ENCODE data around the gene ZCWPW2. TPM values are rescaled to one million over a fixed set of nuclear protein-coding genes. Genes with fewer than 3 reads are reported as not detected.
A peak's percentile ranks its signal among the peaks of the same experiment; 100 is the strongest.

The ZCWPW2 gene
- total and polyA plus RNA-seq, 4 experiments from 2014 or later, result 0.59 to 1.5 (median 0.76) TPM

DNA sequence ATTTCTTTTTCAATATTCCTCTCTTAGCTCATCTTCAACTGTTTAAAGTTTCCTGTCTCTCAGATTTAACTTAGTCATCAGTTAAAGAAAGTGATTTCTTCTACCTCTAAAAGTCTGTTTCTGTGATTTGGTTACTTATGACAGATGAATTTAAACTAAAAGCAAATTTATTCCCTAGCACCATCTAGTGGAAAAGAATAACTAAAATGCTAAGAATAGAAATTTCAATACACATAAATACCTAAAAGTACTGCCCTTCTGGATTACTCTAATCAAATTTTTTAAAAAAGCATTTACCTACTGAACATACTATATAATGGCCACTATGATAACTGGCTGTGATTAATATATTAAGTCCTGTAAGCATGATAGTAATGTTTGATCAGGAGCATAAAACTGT lies 14.0 kb upstream of the ZCWPW2 start:
- Histone ChIP-seq H3K27me3 (ENCODE audit: insufficient read depth, low read length) (no peaks in the 10 kb centered on the region), H3K4me1 (ENCODE audit: insufficient read depth, low read length) (no peaks in the 10 kb centered on the region), H3K36me3 (ENCODE audit: insufficient read depth, low read length) (no peaks in the 10 kb centered on the region), H3K4me3 (ENCODE audit: low read length in 2 of 2) (no peak overlapping the region), H3K27ac (ENCODE audit: low read depth, low read length) (no peak overlapping the region), H3K9me3 (ENCODE audit: control insufficient read depth in 1 of 2, low read length in 2 of 2) (no peaks in the 10 kb centered on the region)
- peaks cover 5 to 14% (median 5%) of the 10 kb centered on the region in 4 donors for H3K4me1 Mint-ChIP-seq
- POLR2A ChIA-PET (ENCODE audit: partially characterized antibody), result interaction anchor here (2.2 kb wide), 1 partner anchor 14 kb away, joined by 12 read pairs; the partner anchor contains the start of genes AZI2 and ZCWPW2
- no peak overlapping the region for H3K4me3 Mint-ChIP-seq
- peak overlapping the region in 2 of 7 donors; percentile 29 to 40 for H3K27ac Mint-ChIP-seq
- H3K27me3 Mint-ChIP-seq, result no peaks in the 10 kb centered on the region
- CTCF ChIA-PET (ENCODE audit: partially characterized antibody), result interaction anchor here (0.8 to 20.1 kb wide), 5 partner anchors 10 to 623 kb away, joined by 3 to 328 read pairs (median 5); partner anchors contain the start of genes AZI2, EOMES and ZCWPW2
- DNase-seq, result no peak
- intact Hi-C loops (cut with micrococcal nuclease), result no loop called here
- H3K36me3 Mint-ChIP-seq, result peaks cover 4 to 28% of the 10 kb centered on the region in 2 donors
- no peaks in the 10 kb centered on the region for H3K9me3 Mint-ChIP-seq

DNA sequence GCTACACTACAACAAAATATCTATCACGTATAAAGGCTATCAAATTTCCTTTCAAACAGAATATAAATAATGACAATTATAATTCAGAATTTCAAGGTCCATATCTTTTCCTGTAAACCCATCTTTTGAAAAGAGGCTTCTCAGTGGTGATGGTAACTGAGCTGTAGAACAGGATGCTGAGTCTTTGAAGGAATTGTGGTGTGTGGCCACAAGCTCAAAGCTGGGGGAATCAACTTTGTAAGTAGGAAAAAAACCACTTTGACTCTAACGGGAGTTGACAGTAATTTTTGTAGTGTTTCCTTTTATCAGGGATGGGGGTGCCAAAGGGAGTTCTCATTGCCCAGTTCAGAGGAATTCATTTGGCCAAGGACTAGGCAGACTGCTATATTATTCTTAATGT lies 13.3 kb upstream of the ZCWPW2 start:
- ChIA-PET CTCF (ENCODE audit: partially characterized antibody) (interaction anchor here (0.8 to 20.1 kb wide), 6 partner anchors 9 to 654 kb away, joined by 3 to 328 read pairs (median 6); partner anchors contain the start of gene EOMES), POLR2A (ENCODE audit: partially characterized antibody) (interaction anchor here (1.4 to 2.2 kb wide), 2 partner anchors 14 to 623 kb away, joined by 3 to 12 read pairs; partner anchors contain the start of genes AZI2 and ZCWPW2)
- peaks cover 4 to 35% of the 10 kb centered on the region in 2 donors for H3K36me3 Mint-ChIP-seq
- intact Hi-C loops (cut with micrococcal nuclease), result no loop called here
- H3K4me3 Mint-ChIP-seq, result no peak overlapping the region
- H3K9me3 Mint-ChIP-seq, result no peaks in the 10 kb centered on the region
- Histone ChIP-seq H3K4me3 (ENCODE audit: low read length in 2 of 2) (no peak overlapping the region), H3K27ac (ENCODE audit: low read depth, low read length) (no peak overlapping the region), H3K9me3 (ENCODE audit: control insufficient read depth in 1 of 2, low read length in 2 of 2) (no peaks in the 10 kb centered on the region), H3K4me1 (ENCODE audit: insufficient read depth, low read length) (no peaks in the 10 kb centered on the region), H3K27me3 (ENCODE audit: insufficient read depth, low read length) (no peaks in the 10 kb centered on the region), H3K36me3 (ENCODE audit: insufficient read depth, low read length) (no peaks in the 10 kb centered on the region)
- H3K4me1 Mint-ChIP-seq, result peaks cover 5 to 14% (median 5%) of the 10 kb centered on the region in 4 donors
- DNase-seq, result no peak
- peak overlapping the region in 3 of 7 donors; percentile 4 to 71 (median 57) for H3K27ac Mint-ChIP-seq
- H3K27me3 Mint-ChIP-seq, result no peaks in the 10 kb centered on the region

DNA sequence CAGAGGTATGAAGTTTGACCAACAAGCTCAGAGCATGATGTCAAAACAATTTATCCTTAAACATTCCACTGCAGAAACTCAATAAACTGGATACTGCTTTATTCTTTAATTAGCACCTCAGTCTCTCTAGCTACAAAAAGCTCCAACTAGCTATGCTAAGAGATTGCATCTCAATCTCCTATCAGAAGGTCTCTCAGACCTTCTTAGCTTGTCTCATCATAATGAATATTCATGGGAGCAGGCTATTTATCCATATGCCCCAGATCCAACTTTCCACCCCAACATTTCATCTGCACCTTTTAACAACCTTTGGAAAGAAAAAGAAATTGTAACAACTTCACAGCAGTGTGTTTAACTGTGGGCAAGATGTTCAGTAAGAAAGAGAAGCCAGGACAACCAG lies 11.3 kb upstream of the ZCWPW2 start:
- Mint-ChIP-seq H3K4me1 (peaks cover 7 to 21% (median 12%) of the 10 kb centered on the region in 4 donors), H3K4me3 (no peak overlapping the region), H3K36me3 (peaks cover 4 to 24% of the 10 kb centered on the region in 2 donors), H3K27ac (peak overlapping the region in 1 of 7 donors; percentile 36), H3K27me3 (no peaks in the 10 kb centered on the region), H3K9me3 (no peaks in the 10 kb centered on the region)
- DNase-seq, result no peak
- Histone ChIP-seq H3K4me1 (ENCODE audit: insufficient read depth, low read length) (peaks cover 3% of the 10 kb centered on the region), H3K27me3 (ENCODE audit: insufficient read depth, low read length) (no peaks in the 10 kb centered on the region), H3K4me3 (ENCODE audit: low read length in 2 of 2) (no peak overlapping the region), H3K27ac (ENCODE audit: low read depth, low read length) (no peak overlapping the region), H3K36me3 (ENCODE audit: insufficient read depth, low read length) (no peaks in the 10 kb centered on the region), H3K9me3 (ENCODE audit: control insufficient read depth in 1 of 2, low read length in 2 of 2) (no peaks in the 10 kb centered on the region)
- intact Hi-C loops (cut with micrococcal nuclease), result no loop called here
- POLR2A ChIA-PET (ENCODE audit: partially characterized antibody), result interaction anchor here (1.3 kb wide), 1 partner anchor 13 kb away, joined by 4 read pairs; no protein-coding TSS in a partner anchor
- CTCF ChIA-PET (ENCODE audit: partially characterized antibody), result interaction anchor here (1.4 to 20.1 kb wide), 5 partner anchors 11 to 656 kb away, joined by 4 to 328 read pairs (median 9); partner anchors contain the start of genes AZI2 and ZCWPW2

DNA sequence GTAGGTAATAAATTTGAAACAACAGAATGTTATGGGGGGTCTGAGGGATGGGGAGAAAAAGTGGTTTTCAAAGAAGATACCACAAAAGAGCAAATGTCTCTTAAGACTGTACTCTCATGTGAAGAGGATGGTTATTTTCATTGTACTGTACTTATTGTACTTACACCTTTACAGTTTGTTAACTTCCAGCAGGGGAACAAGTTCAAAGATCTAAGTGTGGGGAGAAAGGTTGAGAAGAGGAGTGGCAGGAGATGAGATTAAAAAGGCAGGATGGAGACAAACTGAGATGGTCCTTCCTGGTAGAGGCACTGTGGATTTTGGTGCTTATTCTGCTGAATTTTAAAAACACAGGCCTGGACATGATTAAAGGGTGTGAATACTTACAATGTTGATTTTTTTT lies 5.4 kb upstream of the ZCWPW2 start:
- Mint-ChIP-seq H3K36me3 (peaks cover 0 to 22% of the 10 kb centered on the region in 2 donors), H3K9me3 (no peaks in the 10 kb centered on the region), H3K4me1 (peaks cover 40 to 64% (median 50%) of the 10 kb centered on the region in 4 donors), H3K27me3 (no peaks in the 10 kb centered on the region), H3K27ac (peak overlapping the region in 5 of 7 donors; percentile 4 to 74 (median 31)), H3K4me3 (peak overlapping the region in 3 of 8 donors; percentile 2 to 36 (median 18))
- Histone ChIP-seq H3K36me3 (ENCODE audit: insufficient read depth, low read length) (no peaks in the 10 kb centered on the region), H3K4me1 (ENCODE audit: insufficient read depth, low read length) (peaks cover 46% of the 10 kb centered on the region), H3K27ac (ENCODE audit: low read depth, low read length) (no peak overlapping the region), H3K4me3 (ENCODE audit: low read length in 2 of 2) (no peak overlapping the region), H3K9me3 (ENCODE audit: control insufficient read depth in 1 of 2, low read length in 2 of 2) (no peaks in the 10 kb centered on the region), H3K27me3 (ENCODE audit: insufficient read depth, low read length) (no peaks in the 10 kb centered on the region)
- ChIA-PET POLR2A (ENCODE audit: partially characterized antibody) (interaction anchor here (1.7 kb wide), 1 partner anchor 15 kb away, joined by 5 read pairs; no protein-coding TSS in a partner anchor), CTCF (ENCODE audit: partially characterized antibody) (interaction anchor here (1.0 to 1.8 kb wide), 2 partner anchors 26 to 631 kb away, joined by 3 to 9 read pairs; no protein-coding TSS in a partner anchor)
- intact Hi-C loops (cut with micrococcal nuclease), result no loop called here
- no peak for DNase-seq

DNA sequence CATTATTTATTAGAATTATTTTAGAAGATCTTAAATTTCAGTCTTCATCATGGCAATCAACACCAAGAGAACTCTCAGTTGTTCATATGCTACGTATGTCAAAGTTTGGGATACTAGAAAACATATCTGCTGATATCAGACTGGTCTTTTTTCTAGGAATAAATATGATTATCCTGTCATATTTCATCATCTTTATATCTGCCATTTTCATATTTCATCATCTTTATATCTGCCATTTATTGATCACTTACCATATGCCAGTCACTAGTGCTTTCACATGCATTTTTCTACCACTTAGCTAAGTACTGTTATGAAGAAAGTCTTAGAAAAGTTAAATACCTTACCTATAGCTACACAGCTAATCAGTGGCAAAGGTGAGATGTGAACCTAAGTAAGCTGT lies 2.8 kb upstream of the ZCWPW2 start:
- intact Hi-C loops (cut with micrococcal nuclease), result loop anchor here (5.0 kb wide), 1 partner anchor 633 kb away; no protein-coding TSS in a partner anchor
- CTCF ChIA-PET (ENCODE audit: partially characterized antibody), result interaction anchor here (2.5 kb wide), 1 partner anchor 634 kb away, joined by 10 read pairs; no protein-coding TSS in a partner anchor
- peak overlapping the region in 2 of 7 donors; percentile 9 to 13 for H3K27ac Mint-ChIP-seq
- Histone ChIP-seq H3K27me3 (ENCODE audit: insufficient read depth, low read length) (no peaks in the 10 kb centered on the region), H3K4me3 (ENCODE audit: low read length in 2 of 2) (no peak overlapping the region), H3K9me3 (ENCODE audit: control insufficient read depth in 1 of 2, low read length in 2 of 2) (no peaks in the 10 kb centered on the region), H3K36me3 (ENCODE audit: insufficient read depth, low read length) (no peaks in the 10 kb centered on the region), H3K4me1 (ENCODE audit: insufficient read depth, low read length) (peaks cover 58% of the 10 kb centered on the region), H3K27ac (ENCODE audit: low read depth, low read length) (no peak overlapping the region)
- H3K4me1 Mint-ChIP-seq, result peaks cover 49 to 88% (median 61%) of the 10 kb centered on the region in 4 donors
- no peaks in the 10 kb centered on the region for H3K27me3 Mint-ChIP-seq
- H3K36me3 Mint-ChIP-seq, result peaks cover 0 to 23% of the 10 kb centered on the region in 2 donors
- H3K4me3 Mint-ChIP-seq, result peak overlapping the region in 3 of 8 donors; percentile 22 to 96 (median 22)
- POLR2A ChIA-PET (ENCODE audit: partially characterized antibody), result no interaction called here
- no peaks in the 10 kb centered on the region for H3K9me3 Mint-ChIP-seq
- no peak for DNase-seq

DNA sequence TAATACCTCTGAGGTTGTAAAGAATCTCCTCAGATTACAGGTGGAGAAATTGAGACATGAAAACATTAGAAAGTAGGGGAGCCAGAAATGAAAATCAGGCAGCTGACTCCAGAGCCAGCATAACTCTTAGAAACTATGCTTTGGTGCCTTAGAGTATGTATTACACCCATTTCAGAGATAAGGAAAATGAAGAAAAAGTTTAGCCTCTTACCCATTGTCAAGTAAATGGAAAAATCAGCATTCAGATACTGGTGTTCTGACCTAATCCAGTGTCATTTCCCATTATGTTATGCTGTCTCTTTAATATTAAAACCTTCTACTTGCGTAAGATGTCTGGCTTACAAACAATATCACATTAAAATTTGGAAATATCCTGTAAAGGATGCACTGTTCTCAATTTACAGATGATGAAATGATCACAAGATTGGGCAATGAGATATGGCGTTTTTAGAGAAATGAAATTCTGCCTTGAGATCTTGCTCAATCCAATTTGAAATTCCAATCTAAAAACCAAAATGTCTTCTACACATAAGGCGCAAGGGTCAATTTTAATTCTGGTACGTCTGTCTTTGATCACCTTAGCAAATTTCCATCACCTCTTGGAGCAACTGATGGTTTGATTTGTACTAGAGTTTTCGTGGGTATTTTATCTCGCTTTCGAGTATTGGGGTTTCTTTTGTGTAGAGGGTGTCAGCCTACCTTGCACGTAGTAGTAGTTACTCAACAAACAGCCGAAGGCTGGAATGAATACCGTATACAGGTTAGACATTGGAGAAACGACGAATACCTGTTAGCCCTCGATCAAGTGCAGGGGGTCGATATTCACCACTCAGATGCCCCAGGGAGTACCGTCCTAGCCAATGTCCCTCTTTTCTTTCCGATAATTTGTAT lies 902 bp upstream of the ZCWPW2 start:
- CTCF ChIA-PET (ENCODE audit: partially characterized antibody), result interaction anchor here (0.8 to 2.5 kb wide), 7 partner anchors 9 to 642 kb away, joined by 3 to 15 read pairs (median 9); partner anchors contain the start of gene EOMES
- peak in 2 of 5 donors; percentile 11 to 40 for DNase-seq
- H3K4me3 Mint-ChIP-seq, result peak overlapping the region; percentile 93 to 99 (median 97)

More for the DNA sequence above, 902 bp upstream of the ZCWPW2 start:
- peaks cover 0 to 9% (median 4%) of the 10 kb centered on the region in 8 donors for H3K9me3 Mint-ChIP-seq
- H3K9me3 ChIP-seq (ENCODE audit: control insufficient read depth in 1 of 2, low read length in 2 of 2), result no peaks in the 10 kb centered on the region
- no peaks in the 10 kb centered on the region for H3K27me3 Mint-ChIP-seq
- peak overlapping the region; percentile 94 for H3K27ac ChIP-seq (ENCODE audit: low read depth, low read length)
- intact Hi-C loops (cut with micrococcal nuclease), result loop anchor here (2.0 to 5.0 kb wide), 3 partner anchors 19 to 979 kb away; partner anchors contain the start of gene NEK10
- no peaks in the 10 kb centered on the region for H3K27me3 ChIP-seq (ENCODE audit: insufficient read depth, low read length)
- peaks cover 52% of the 10 kb centered on the region for H3K4me1 ChIP-seq (ENCODE audit: insufficient read depth, low read length)
- H3K4me1 Mint-ChIP-seq, result peaks cover 46 to 75% (median 60%) of the 10 kb centered on the region in 4 donors
- H3K36me3 Mint-ChIP-seq, result peaks cover 11 to 30% of the 10 kb centered on the region in 2 donors
- POLR2A ChIA-PET (ENCODE audit: partially characterized antibody), result interaction anchor here (1.3 to 2.4 kb wide), 10 partner anchors 8 to 863 kb away, joined by 7 to 23 read pairs (median 10); partner anchors contain the start of genes CMC1 and SLC4A7
- H3K36me3 ChIP-seq (ENCODE audit: insufficient read depth, low read length), result no peaks in the 10 kb centered on the region
- peak overlapping the region; percentile 85 to 94 for H3K4me3 ChIP-seq (ENCODE audit: low read length in 2 of 2)
- peak overlapping the region; percentile 97 to 100 (median 98) for H3K27ac Mint-ChIP-seq

Measured in CD4-positive, alpha-beta memory T cell (primary cell).